PFSK-1 (cell line): ENCODE measurements around the gene TMEM219.

Source experiments
- POLR2AphosphoS5 ChIP-seq: IDR thresholded peaks from 2 replicates; pipeline ENCODE4 v1.6.1; 2012; ENCODE audit warnings: low read depth, mild to moderate bottlenecking, control low read depth, low read length, moderate library complexity
- REST ChIP-seq, 2 experiments: IDR thresholded peaks; 2 replicates each; pipeline versions ENCODE4 v1.6.1 to v1.8.0; 2011 to 2012; ENCODE audit warnings: low read depth in 2 of 2, low read length in 2 of 2, control low read depth in 1 of 2, inconsistent platforms in 1 of 2, mild to moderate bottlenecking in 1 of 2, moderate library complexity in 1 of 2; ENCODE audit not compliant: insufficient read depth in 1 of 2
- SIN3A ChIP-seq: IDR thresholded peaks from 2 replicates; pipeline ENCODE4 v1.6.1; 2012; ENCODE audit warnings: mild to moderate bottlenecking, low read length, moderate library complexity, borderline replicate concordance; ENCODE audit not compliant: insufficient read depth
- TAF1 ChIP-seq: IDR thresholded peaks from 2 replicates; pipeline ENCODE4 v1.6.1; 2012; ENCODE audit warnings: low read length, control low read depth, borderline replicate concordance; ENCODE audit not compliant: insufficient read depth

DNA sequence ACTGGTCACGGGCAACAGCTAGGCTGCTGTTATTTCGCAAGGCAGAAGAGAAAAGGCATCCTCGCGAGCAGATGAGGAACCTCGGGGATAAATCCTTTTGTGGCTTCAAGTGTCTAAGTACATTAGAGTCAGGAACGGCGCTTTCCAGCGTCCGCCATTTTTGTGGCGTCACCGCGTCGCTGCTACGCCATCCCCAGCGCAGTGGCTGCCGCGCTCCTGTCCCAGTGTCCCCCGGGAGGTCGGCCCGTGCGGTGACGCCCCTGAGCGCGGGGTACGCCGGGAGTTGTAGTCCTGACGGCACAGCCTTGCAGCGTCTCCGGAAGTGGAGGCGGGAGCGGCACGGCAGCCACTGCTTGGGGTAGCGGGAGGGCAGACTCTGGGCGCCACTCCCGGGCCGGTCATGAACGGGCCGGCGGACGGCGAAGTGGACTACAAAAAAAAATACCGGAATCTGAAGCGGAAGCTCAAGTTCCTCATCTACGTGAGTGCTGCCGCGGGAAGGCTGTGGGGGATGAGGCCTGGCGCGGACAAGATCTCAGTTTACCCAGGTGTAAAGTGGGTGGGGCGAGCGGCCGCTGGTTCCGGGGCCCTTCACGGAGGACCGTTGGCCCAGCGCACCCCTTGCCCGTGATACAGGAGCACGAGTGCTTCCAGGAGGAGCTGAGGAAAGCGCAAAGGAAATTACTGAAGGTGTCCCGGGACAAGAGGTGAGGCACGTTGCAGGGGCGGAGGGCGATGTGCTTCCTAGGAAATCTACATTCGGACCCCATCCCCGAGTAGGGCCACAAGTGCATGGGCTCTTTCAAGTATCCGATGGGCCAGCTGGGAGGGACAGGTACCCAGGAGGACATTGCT, 34.3 kb downstream of the TMEM219 start, which contains the start of gene INO80E:
- TF ChIP-seq POLR2AphosphoS5, result no peak; the same call in 1 of the 2 replicates
- TF ChIP-seq SIN3A, result no peak
- TF ChIP-seq REST (IDR thresholded peaks at IDR 0.05; ENCODE audit: insufficient read depth in 1 of 2, low read depth in 2 of 2, low read length in 2 of 2), result peak in 1 of 2 experiments; percentile 8; a peak in 1 of 4 replicates
- peak; percentile 84; the same call in 1 of the 2 replicates for TF ChIP-seq TAF1
